Osteocyte (in vitro differentiated cells): ENCODE results near the gene CDS2. TPM values are rescaled to one million over a fixed set of nuclear protein-coding genes. Genes with fewer than 3 reads are reported as not detected.
A peak's percentile ranks its signal among the peaks of the same experiment; 100 is the strongest.
"Not testable (repeated sequence)": the region's sequence is repeated elsewhere in the genome, so short reads cannot be mapped to it uniquely, and the experiment has no call there.

Experiments
- DNase-seq: peaks from one replicate; pipeline ENCODE4 v3.0.0; 2021; ENCODE audit warnings: mixed read lengths; ENCODE audit not compliant: unreplicated experiment; ENCODE audit errors: extremely low spot score
- H3K27ac Mint-ChIP-seq: one replicate; pipeline ENCODE4 v1.8.0; 2021; ENCODE audit warnings: mild to moderate bottlenecking, mixed read lengths; ENCODE audit not compliant: unreplicated experiment
- H3K27me3 Mint-ChIP-seq: one replicate; pipeline ENCODE4 v1.8.0; 2021; ENCODE audit warnings: mixed read lengths; ENCODE audit not compliant: unreplicated experiment
- H3K36me3 Mint-ChIP-seq: one replicate; pipeline ENCODE4 v1.8.0; 2021; ENCODE audit warnings: mixed read lengths; ENCODE audit not compliant: unreplicated experiment
- H3K4me1 Mint-ChIP-seq: one replicate; pipeline ENCODE4 v1.8.0; 2021; ENCODE audit warnings: mixed read lengths; ENCODE audit not compliant: unreplicated experiment
- H3K4me3 Mint-ChIP-seq: one replicate; pipeline ENCODE4 v1.8.0; 2021; ENCODE audit warnings: mild to moderate bottlenecking, moderate library complexity, mixed read lengths; ENCODE audit not compliant: unreplicated experiment
- H3K9me3 Mint-ChIP-seq: one replicate; pipeline ENCODE4 v1.8.0; 2021; ENCODE audit warnings: mixed read lengths; ENCODE audit not compliant: unreplicated experiment
- total RNA-seq: library from RNA; stranded (reverse); gene quantifications from 2 replicates; pipeline ENCODE4 v1.2.1, GENCODE V29; 2021
- TF ChIP-seq, protein P1 (sequence below): fragments of 200-600 bp; sonication (generic); IDR thresholded peaks from 2 replicates; pipeline ENCODE4 v1.5.0; 2021; ENCODE audit warnings: antibody characterized with exemption, mild to moderate bottlenecking, moderate library complexity

CDS2 gene
- total RNA-seq, 1 donor from 2014 or later = 43.2 TPM

DNA sequence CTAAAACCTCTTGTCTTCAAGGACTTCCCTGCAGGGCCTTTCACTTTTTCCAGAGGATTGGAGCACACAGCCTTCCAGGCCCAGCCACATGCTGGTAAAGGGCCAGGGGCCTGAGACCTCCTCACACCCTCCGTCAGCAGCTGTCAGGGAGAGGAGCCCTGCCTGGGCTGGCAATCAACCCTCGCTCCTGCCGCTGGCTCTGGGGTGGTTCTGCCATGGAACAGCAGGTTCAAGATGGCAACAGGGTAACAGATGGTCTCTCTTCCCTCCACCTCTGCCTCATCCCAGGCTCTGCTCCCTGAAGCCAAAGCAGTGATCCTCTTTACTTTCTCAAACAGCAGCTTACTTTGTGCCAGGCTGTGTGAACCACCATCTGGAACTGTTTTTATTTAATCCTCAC, 30.9 kb upstream of the CDS2 start:
- H3K4me3 Mint-ChIP-seq = no peak overlapping the region
- no peaks in the 10 kb centered on the region for H3K27me3 Mint-ChIP-seq
- TF ChIP-seq, protein P1, sequence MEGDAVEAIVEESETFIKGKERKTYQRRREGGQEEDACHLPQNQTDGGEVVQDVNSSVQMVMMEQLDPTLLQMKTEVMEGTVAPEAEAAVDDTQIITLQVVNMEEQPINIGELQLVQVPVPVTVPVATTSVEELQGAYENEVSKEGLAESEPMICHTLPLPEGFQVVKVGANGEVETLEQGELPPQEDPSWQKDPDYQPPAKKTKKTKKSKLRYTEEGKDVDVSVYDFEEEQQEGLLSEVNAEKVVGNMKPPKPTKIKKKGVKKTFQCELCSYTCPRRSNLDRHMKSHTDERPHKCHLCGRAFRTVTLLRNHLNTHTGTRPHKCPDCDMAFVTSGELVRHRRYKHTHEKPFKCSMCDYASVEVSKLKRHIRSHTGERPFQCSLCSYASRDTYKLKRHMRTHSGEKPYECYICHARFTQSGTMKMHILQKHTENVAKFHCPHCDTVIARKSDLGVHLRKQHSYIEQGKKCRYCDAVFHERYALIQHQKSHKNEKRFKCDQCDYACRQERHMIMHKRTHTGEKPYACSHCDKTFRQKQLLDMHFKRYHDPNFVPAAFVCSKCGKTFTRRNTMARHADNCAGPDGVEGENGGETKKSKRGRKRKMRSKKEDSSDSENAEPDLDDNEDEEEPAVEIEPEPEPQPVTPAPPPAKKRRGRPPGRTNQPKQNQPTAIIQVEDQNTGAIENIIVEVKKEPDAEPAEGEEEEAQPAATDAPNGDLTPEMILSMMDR = no peak
- no peaks in the 10 kb centered on the region for H3K9me3 Mint-ChIP-seq
- H3K36me3 Mint-ChIP-seq = peaks cover 15% of the 10 kb centered on the region
- H3K4me1 Mint-ChIP-seq = no peaks in the 10 kb centered on the region
- no peak for DNase-seq
- no peak overlapping the region for H3K27ac Mint-ChIP-seq

- no peak overlapping the region for H3K4me3 Mint-ChIP-seq
- no peaks in the 10 kb centered on the region for H3K9me3 Mint-ChIP-seq
- no peak overlapping the region for H3K27ac Mint-ChIP-seq
- TF ChIP-seq, protein P1 = no peak
- peaks cover 15% of the 10 kb centered on the region for H3K36me3 Mint-ChIP-seq
- no peaks in the 10 kb centered on the region for H3K27me3 Mint-ChIP-seq
- DNase-seq = no peak
- H3K4me1 Mint-ChIP-seq = no peaks in the 10 kb centered on the region
Measured at GRCh38 chr20:5096463-5096862, 30.3 kb upstream of the CDS2 start.

DNA sequence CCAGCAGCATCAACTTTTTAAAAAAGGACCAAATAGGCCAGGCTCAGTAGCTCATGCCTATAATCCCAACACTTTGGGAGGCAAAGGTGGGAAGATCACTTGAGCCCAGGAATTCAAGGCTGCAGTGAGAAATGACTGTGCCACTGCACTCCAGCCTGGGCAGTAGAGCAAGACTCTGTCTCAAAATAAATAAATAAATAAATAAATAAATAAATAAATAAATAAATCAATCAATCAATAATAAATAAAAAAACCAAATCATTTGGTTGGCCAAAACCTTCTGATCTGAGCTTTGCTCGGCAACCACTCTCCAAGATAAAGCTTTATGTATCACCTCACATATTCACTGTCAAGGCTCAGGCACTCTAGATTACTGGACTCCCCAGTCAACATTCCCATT, 27.8 kb upstream of the CDS2 start:
- not testable (repeated sequence) for DNase-seq, H3K27ac Mint-ChIP-seq, H3K4me3 Mint-ChIP-seq, H3K9me3 Mint-ChIP-seq, H3K27me3 Mint-ChIP-seq, H3K4me1 Mint-ChIP-seq
- H3K36me3 Mint-ChIP-seq = peaks cover 32% of the 10 kb centered on the region

DNA sequence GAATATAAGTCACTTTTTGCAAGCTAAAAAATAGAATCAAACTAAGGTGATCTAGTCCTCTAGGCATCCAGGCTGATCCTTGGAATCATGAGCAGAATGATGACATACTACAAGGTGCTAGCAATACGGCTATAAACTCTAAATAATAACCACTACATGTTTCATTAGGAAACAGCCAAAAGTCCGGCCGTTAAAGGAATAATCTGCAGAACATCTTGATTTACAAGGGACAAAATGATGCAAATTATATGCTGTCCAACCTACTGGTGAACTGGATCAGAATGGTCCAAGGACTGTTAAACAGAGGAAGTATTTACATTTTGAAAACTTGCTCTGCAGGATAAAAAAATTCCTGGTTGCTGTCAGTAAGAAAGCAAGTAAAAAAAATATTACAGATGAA, 26.9 kb upstream of the CDS2 start:
- not testable (repeated sequence) for H3K27ac Mint-ChIP-seq, H3K4me3 Mint-ChIP-seq, H3K27me3 Mint-ChIP-seq, DNase-seq, H3K9me3 Mint-ChIP-seq, H3K4me1 Mint-ChIP-seq
- peaks cover 35% of the 10 kb centered on the region for H3K36me3 Mint-ChIP-seq

DNA sequence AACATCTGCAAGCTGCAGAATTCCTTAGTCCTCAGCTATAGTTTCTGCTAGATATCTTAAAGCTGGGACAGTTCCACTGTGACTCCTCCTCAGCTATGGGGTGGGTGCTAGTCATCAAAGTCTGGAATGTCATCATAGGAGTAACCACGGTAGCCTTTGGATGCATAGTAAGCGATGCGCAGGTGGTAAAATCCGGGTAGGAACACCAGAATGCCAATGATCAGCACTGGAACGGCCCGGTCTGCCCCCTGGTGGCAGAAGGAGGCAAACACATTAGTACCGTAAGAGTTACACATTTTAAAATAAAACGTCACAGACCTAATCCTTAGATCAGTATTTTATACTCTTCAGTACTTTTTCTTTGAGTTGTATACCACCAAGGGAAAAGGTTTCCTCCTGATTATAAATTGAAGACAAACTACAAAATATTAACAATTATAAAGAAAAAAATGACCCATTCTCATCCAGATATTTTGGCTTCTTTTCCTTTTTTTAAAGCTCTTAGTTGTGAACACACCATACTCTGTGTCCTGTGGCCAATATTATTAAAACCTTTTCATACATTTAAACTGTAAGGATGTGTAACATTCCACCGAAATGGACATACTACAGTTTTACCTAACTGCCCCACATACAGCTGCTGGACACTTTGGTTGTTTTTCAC, 26.0 kb upstream of the CDS2 start:
- Mint-ChIP-seq H3K4me1 (no peaks in the 10 kb centered on the region), H3K9me3 (no peaks in the 10 kb centered on the region), H3K4me3 (no peak overlapping the region), H3K36me3 (peaks cover 36% of the 10 kb centered on the region), H3K27me3 (no peaks in the 10 kb centered on the region), H3K27ac (peak overlapping the region; percentile 28)
- peak; percentile 88 for DNase-seq
- TF ChIP-seq, protein P1 = peak; percentile 91

GRCh38 chr20:5104479-5104878, 22.3 kb upstream of the CDS2 start:
- no peak overlapping the region for H3K4me3 Mint-ChIP-seq

More at GRCh38 chr20:5104479-5104878, 22.3 kb upstream of the CDS2 start:
- no peaks in the 10 kb centered on the region for H3K27me3 Mint-ChIP-seq
- H3K4me1 Mint-ChIP-seq = no peaks in the 10 kb centered on the region
- TF ChIP-seq, protein P1 = no peak
- no peaks in the 10 kb centered on the region for H3K9me3 Mint-ChIP-seq
- no peak for DNase-seq
- H3K27ac Mint-ChIP-seq = no peak overlapping the region
- H3K36me3 Mint-ChIP-seq = peaks cover 40% of the 10 kb centered on the region
